ENCODE data around the gene XPO5. TPM values are rescaled to one million over a fixed set of nuclear protein-coding genes. Genes with fewer than 3 reads are reported as not detected.

The XPO5 gene
- total RNA-seq, 4 donors from 2014 or later, result 14.5 to 36.5 (median 16.0) TPM

DNA sequence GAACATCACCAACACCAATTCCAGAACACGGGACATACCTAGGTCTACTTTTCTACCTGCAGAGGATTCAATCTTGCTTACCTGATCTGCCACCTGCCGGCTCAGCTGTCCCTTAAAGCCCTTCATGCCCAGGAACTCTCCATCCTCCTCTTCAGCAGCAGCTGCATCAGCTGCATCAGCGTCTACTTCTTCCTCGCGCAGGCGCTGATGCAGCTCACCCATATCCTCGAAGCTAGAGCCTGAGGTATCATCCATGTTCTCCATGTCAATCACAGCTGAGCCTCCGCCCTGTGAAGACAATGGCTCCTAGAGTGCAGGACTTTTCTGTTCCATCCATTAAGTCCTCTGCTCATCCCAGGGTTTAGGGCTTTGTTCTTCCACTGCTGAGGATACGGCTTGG lies 60.0 kb downstream of the XPO5 start:
- no peak for TF ChIP-seq CTCF (IDR thresholded peaks at IDR 0.05; ENCODE audit: low read depth)

GRCh38 chr6:43511824-43512415 lies 63.9 kb downstream of the XPO5 start:
- no peak for TF ChIP-seq CTCF (IDR thresholded peaks at IDR 0.05; ENCODE audit: low read depth)

DNA sequence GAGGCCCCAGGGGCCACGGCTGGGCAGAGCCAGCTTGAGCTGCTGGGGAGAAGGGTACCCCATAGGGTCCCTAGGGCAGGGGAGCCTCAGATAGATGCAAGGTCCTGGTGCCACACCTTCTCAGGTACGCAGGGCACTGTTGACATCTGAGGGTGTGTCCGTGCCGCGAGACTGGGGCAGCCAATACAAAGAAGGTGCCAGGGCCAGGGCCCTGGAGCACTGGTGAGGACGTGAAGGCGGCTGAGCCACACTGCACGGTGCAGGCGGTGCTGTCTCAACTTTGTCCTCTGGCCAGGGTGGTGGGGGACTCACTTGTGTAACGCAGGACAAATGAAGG lies 65.0 kb downstream of the XPO5 start:
- no peak for TF ChIP-seq CTCF (IDR thresholded peaks at IDR 0.05; ENCODE audit: low read depth)

DNA sequence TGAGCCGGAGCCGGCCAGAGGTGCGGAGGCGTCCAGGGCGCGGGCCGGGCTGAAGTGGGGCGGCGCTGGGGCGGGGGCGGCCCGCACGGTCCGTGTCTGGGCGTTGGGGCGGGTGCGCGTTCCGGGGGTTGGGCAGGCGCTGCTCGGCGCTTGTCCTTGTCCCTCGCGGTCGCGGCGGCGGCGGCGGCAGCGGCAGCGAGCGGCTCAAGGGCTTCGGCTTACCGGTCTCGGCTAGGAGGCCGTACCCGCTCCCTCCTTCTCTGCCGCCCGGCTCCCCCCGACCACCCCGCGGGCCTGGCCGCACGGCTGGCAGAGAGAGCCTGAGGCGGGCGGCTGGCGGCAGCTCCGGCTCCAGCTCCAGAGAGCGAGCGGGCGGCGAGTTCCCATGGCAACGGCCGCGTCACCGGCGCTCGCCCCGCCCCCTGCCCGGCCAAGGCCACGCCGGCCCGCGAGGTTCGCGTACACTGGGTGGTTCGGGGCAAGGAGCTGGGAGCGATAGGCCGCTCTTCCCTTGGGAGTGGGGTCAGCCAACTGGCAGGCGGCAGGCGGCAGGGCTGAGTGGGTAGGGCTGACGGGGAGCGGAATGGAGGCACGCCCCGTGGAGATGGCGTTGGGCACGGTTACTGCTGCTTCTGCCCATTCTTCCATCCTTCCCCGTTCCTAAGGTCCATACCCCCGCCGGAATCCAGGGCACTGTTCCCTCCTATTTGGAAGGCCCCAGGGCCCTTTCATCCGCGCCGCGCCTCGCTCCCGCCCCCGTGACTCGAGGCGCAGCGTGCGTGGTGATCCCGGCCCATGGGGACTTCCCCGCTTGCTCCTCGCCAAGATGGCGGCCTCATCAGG lies 65.6 kb downstream of the XPO5 start, which contains the start of gene LRRC73:
LRRC73 (minus strand) TSS at position 363 of the 843 bp plus-strand sequence. CDS start 561 bp downstream, outside the sequence.
- TF ChIP-seq CTCF (IDR thresholded peaks at IDR 0.05; ENCODE audit: low read depth), result no peak

GRCh38 chr6:43509142-43509983 lies 66.5 kb downstream of the XPO5 start:
- TF ChIP-seq CTCF (IDR thresholded peaks at IDR 0.05; ENCODE audit: low read depth), result no peak

GRCh38 chr6:43508481-43509141 lies 67.2 kb downstream of the XPO5 start:
- no peak for TF ChIP-seq CTCF (IDR thresholded peaks at IDR 0.05; ENCODE audit: low read depth)
